Measurements from ENCODE around the gene CD81. TPM values are rescaled to one million over a fixed set of nuclear protein-coding genes. Genes with fewer than 3 reads are reported as not detected.

Gene CD81
- total and polyA plus RNA-seq, 7 donors = 75.9 to 155 (median 112) TPM

GRCh38 chr11:2406451-2406850, 29.3 kb downstream of the CD81 start:
- intact Hi-C loops (cut with DNase I) = no loop called here
- ATAC-seq (no peak), DNase-seq (no peak)
- no peak for TF ChIP-seq CTCF (IDR thresholded peaks at IDR 0.05)
- WGBS, 3 donors = 81 to 88% (median 85%) methylated on average over 14 of the region's 14 CpGs
- H3K9me3 ChIP-seq = no peaks in the 10 kb centered on the region
- H3K4me1 ChIP-seq = peaks cover 10% of the 10 kb centered on the region
- H3K27ac ChIP-seq = no peak overlapping the region
- H3K4me3 ChIP-seq = no peak overlapping the region
- peaks cover 0 to 24% of the 10 kb centered on the region in 2 donors for H3K36me3 ChIP-seq (ENCODE audit: insufficient read depth in 1 of 2, low read depth in 1 of 2)
- H3K27me3 ChIP-seq (ENCODE audit: insufficient read depth in 3 of 3, low read length in 2 of 3) = no peaks in the 10 kb centered on the region

GRCh38 chr11:2406878-2407410, 29.8 kb downstream of the CD81 start:
- intact Hi-C loops (cut with DNase I) = no loop called here
- H3K4me3 ChIP-seq = no peak overlapping the region
- H3K27me3 ChIP-seq (ENCODE audit: insufficient read depth in 3 of 3, low read length in 2 of 3) = no peaks in the 10 kb centered on the region
- H3K27ac ChIP-seq = no peak overlapping the region
- DNase-seq (no peak), ATAC-seq (no peak)
- H3K4me1 ChIP-seq = peaks cover 5% of the 10 kb centered on the region
- WGBS, 3 donors = 81 to 87% (median 83%) methylated on average over 19 to 24 of the region's 24 CpGs
- H3K36me3 ChIP-seq (ENCODE audit: insufficient read depth in 1 of 2, low read depth in 1 of 2) = peaks cover 0 to 24% of the 10 kb centered on the region in 2 donors
- H3K9me3 ChIP-seq = no peaks in the 10 kb centered on the region
- no peak for TF ChIP-seq CTCF (IDR thresholded peaks at IDR 0.05)

GRCh38 chr11:2408671-2409070, 31.6 kb downstream of the CD81 start:
- WGBS, 3 donors = 62 to 70% (median 65%) methylated on average over 10 to 11 of the region's 11 CpGs
- intact Hi-C loops (cut with DNase I) = no loop called here

GRCh38 chr11:2409126-2409525, 32.0 kb downstream of the CD81 start:
- 47 to 55% (median 54%) methylated on average over 16 of the region's 16 CpGs for WGBS, 3 donors
- intact Hi-C loops (cut with DNase I) = no loop called here
- Histone ChIP-seq H3K36me3 (ENCODE audit: insufficient read depth in 1 of 2, low read depth in 1 of 2) (peaks cover 0 to 3% of the 10 kb centered on the region in 2 donors), H3K27me3 (ENCODE audit: insufficient read depth in 3 of 3, low read length in 2 of 3) (no peaks in the 10 kb centered on the region), H3K4me3 (no peak overlapping the region), H3K9me3 (no peaks in the 10 kb centered on the region), H3K4me1 (no peaks in the 10 kb centered on the region), H3K27ac (no peak overlapping the region)
- ATAC-seq (no peak), DNase-seq (no peak)
- no peak for TF ChIP-seq CTCF (IDR thresholded peaks at IDR 0.05)

More at GRCh38 chr11:2408671-2409070, 31.6 kb downstream of the CD81 start:
- DNase-seq (no peak), ATAC-seq (no peak)
- Histone ChIP-seq H3K36me3 (ENCODE audit: insufficient read depth in 1 of 2, low read depth in 1 of 2) (peaks cover 0 to 7% of the 10 kb centered on the region in 2 donors), H3K27me3 (ENCODE audit: insufficient read depth in 3 of 3, low read length in 2 of 3) (no peaks in the 10 kb centered on the region), H3K27ac (no peak overlapping the region), H3K9me3 (no peaks in the 10 kb centered on the region), H3K4me1 (no peaks in the 10 kb centered on the region), H3K4me3 (no peak overlapping the region)
- no peak for TF ChIP-seq CTCF (IDR thresholded peaks at IDR 0.05)
